NOMO-1 treated with dmso at 0.1 percent for 144 hours (cell line): Measurements from ENCODE around the gene UAP1L1.
"Not testable (repeated sequence)": the region's sequence is repeated elsewhere in the genome, so short reads cannot be mapped to it uniquely, and the experiment has no call there.

Experiments
- DNase-seq: peaks from one replicate; lab custom pipeline; 2025; ENCODE audit not compliant: unreplicated experiment; lab: John Stamatoyannopoulos, UW

UAP1L1 gene

DNA sequence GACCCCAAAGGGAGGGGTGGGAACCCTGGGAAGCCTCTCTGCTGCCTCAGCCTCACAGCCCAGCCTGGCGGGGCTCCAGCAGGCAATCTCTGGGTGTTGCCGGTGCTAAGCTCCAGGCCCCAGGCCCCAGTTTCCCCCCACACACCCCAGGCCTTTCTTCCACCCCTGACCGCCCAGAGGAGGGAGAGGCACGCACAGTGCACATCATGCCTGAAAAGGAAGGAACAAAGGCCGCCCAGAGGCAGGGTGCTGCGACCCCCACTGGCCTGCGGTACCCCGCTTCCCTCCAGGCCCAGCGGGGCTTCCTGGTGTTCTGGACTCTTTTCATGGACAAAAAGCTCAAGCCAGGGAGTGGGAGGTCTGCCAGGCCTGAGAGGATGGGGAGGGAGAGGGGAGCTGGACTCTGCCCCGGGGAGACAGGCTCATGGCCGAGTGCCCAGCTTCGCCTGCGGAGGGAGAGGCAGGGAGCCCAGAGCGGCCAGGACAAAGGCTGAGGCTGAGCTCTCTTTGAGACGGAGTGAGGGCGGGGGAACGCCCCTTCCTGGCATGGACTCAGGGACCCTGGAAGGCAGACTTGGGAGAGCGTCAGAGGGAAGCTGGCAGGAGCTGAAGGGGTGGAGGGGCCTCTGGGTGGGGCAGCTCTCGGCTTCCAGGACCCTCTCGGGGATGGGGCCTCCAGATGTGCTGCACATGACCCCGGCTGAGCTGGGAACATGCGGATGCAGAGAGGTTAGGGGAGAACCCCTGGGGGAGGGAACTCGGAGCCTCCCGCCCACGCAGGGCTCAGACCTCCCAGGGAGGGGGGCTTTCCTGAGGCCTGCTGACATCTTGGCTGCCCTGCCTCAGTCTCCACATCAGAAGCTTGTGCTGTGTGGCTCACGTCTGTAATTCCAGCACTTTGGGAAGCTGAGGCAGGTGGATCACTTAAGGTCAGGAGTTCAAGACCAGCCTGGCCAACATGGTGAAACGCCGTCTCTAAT, 21.6 kb upstream of the UAP1L1 start:
- DNase-seq, result no peak

GRCh38 chr9:137056739-137057415, 20.4 kb upstream of the UAP1L1 start:
- no peak for DNase-seq

DNA sequence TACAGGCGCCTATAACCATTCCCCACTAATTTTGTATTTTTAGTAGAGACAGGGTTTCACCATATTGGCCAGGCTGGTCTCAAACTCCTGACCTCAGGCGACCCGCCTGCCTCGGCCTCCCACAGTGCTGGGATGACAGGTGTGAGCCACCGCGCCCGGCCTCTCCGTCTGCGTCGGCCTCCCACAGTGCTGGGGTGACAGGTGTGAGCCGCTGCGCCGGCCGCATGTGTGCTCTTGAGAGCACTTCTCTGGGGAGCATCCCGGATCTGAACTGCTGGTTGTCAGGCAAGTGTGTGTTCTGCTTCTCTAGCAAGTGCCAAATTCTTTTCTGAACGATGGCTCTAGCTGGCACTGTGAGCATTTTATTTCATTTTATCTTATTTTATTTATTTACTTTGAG, 19.8 kb upstream of the UAP1L1 start:
- no peak for DNase-seq

DNA sequence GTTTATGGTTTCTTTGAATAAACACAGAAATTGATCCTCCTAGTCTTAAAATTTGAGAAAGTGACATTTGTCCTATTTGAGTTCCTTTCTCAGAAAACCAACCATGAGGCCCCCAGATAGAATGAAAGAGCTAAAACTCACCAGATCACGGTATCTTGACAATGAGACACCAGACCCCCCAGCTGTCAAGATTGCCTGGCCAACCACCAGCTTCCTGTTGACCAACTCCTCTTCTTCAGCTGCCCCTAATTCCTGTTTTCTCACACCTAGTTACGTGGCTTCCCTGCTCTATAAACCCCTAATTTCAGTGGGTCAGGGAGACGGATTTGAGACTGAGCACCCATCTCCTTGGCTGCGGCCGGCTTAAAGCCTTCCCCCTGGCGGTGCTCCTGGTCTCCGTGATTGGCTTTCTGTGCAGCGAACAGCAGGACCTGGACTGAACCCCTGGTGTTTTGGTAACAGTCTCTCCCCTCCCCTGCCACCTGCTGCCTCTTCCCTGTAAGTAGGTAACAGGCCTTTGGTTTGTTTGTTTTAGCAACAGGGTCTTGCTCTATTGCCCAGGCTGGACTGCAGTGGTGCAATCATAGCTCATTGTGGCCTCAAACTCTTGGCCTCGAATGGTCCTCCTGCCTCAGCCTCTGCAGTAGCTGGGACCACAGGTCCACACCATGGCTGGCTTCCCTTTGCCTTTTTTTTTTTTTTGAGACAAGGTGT, 18.6 kb upstream of the UAP1L1 start:
- DNase-seq, result peak; percentile 18

DNA sequence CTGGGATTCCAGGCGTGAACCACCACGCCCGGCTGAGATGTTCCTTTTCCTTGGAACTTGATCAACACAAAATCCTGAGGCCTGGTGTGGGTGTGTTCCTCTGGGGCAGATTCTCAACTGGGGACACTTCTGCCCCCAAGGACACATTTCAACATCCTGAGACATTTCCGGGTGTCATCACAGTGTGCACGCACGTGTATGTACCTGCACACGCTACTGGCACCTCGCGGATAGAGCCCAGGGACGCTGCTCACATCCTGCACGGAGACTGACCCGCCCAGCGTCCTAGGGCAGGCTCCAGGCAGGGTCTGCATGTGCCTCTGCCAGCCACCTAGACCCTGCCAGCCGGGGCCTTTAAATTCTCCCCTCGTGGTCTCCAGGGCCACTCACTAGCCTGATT, 14.9 kb upstream of the UAP1L1 start:
- no peak for DNase-seq

DNA sequence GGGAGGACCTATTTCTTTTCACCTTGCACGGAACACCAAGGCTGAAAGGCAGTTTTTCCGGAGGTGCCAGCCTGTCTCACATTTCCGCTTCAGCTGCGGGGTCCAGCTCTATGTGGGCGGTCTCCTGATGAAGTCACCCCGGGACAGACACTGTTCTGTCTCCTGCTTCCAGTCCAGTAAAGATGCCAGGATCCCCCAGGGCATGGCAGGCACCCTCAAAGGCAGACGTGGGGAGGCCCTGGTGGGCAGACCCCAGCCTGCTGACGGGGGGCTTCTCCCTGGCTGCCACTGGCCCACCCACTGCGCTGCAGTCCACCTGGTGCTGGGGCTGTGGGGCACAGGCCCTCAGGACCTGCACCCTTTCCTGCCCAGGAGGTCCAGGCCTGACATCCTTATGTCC, 14.5 kb upstream of the UAP1L1 start:
- not testable (repeated sequence) for DNase-seq

GRCh38 chr9:137063311-137064026, 13.8 kb upstream of the UAP1L1 start:
- DNase-seq, result no peak

- peak; percentile 40 for DNase-seq
These were observed 13.1 kb upstream of the UAP1L1 start for GRCh38 chr9:137064027-137064879.

DNA sequence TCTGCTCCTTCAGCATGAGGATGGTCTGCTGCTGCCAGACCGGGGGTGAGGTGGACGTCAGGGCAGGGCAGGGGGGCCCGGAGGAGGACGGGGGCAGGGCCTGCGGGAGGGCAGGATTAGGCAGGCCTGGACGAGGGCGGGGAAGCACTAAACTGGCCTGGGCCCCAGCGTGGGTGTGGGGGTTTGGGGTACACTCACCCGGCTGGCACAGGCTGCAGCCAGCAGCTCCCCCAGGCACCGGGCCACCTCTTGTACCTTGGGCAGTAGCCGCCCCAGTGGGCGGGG, 12.5 kb upstream of the UAP1L1 start:
- DNase-seq, result no peak

- no peak for DNase-seq
These were observed 11.9 kb upstream of the UAP1L1 start for GRCh38 chr9:137065336-137065967.

DNA sequence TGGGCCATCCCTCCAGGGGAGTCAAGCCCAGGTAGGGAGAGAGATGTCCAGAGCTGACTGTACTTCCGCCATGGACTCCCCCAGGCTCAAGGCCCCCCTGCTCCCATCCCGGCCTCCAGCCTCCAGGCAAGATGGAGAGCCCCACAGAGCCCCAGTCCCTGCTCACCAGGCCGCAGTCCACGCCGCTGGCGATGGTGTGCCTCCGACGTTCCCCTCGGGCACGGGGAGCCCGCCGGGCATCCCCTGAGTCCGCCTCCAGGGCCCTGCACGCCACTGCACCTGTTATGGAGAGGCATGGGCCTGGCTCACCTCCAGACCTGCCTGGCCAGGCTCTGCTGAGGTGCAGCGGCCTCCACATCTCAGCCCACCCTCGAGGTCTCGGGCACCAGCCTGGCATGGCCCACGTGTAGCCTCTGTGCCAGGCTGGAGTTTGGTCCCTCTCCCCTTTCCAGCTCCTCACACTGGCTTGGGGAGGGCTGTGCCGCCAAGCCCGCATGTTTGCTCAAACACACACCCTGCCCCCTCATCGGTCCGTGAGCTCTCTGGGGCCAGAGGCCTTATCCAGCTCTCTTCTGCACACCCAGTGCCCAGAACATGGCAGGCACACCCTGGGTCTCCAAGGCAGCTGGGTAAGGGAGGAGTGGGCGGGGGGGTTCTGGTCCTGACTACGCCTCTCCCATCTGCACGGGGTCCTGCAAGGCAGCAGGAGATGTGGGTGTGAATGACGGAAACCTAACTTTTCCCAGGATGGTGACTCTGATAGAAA, 11.0 kb upstream of the UAP1L1 start:
- DNase-seq, result no peak

- DNase-seq, result peak; percentile 59
These were observed 9.3 kb upstream of the UAP1L1 start for GRCh38 chr9:137067860-137068538.

GRCh38 chr9:137068539-137069507, 8.5 kb upstream of the UAP1L1 start:
- no peak for DNase-seq

DNA sequence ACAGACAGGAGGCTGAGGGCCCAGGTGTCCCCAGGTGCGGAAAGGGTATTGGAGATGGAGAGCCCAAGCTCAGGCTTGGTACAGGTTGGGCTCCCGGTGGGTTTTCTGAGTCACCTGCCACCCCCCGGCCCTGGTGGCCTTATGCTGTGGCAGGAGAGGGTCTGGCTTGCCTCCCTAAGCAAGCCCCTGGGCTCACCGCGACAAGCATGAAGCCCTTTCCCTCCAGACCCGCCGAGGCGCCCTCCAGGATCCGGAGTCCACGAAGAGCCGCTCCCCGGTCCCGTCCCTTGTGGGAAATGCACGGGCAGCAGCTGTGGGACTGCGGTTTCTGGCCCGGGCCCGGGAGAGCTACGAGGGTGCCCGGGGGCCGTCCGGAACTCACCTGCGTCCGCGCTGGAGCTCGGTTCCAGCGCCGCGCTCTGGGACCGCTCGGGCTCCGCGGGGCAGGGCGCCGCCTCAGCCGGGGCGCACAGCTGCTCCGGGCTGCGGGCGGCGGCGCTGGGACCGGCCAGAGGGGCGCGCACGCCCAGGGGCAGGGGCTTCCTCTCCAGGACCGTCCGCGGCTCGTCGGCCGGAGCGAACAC, 7.7 kb upstream of the UAP1L1 start:
- DNase-seq, result no peak

- DNase-seq, result peak; percentile 98
These were observed 7.0 kb upstream of the UAP1L1 start, which contains the start of gene SAPCD2 for GRCh38 chr9:137070201-137070905. TSS of gene SAPCD2 (minus strand) at chr9:137070557. CDS start at chr9:137070460, 97 bp downstream.

DNA sequence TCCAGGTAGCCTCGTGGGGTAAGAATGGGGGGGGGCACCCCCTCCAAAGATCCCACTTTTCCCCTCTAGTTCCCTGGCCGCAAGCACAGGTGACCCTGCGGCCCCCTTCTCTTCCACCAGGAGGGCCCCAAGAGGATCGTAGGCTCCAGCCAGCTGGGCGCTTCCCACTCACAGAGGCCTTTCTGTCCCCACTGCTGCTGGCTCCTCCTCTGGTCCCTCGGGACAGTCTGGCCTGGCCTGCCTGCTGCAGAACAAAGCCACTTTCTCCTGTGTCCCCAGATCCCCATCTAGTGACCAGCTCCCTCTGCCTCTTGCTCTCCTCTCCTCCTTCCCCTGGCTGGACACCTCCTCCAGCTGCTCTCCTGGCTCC, 6.4 kb upstream of the UAP1L1 start:
- peak; percentile 41 for DNase-seq
